CD14-positive monocyte (primary cell): ENCODE results near the gene CCNO. TPM values are rescaled to one million over a fixed set of nuclear protein-coding genes. Genes with fewer than 3 reads are reported as not detected.

ENCODE experiments used
- DNase-seq, 3 donors: peaks; one replicate each; pipeline ENCODE4 v3.0.0-alpha.2; 2011 to 2022
- H2AFZ ChIP-seq: 2 replicates; pipeline ENCODE4 v1.6.0; 2012; ENCODE audit warnings: mild to moderate bottlenecking, low read depth, low read length, inconsistent platforms; ENCODE audit not compliant: insufficient read depth, poor library complexity, severe bottlenecking
- H3K27ac ChIP-seq, 2 donors: 1 replicate in 1 of 2; 2 replicates in 1 of 2; pipeline ENCODE4 v1.5.1; 2012 to 2013; ENCODE audit warnings: low read length in 2 of 2, control low read depth in 1 of 2, inconsistent platforms in 1 of 2, low read depth in 1 of 2, mild to moderate bottlenecking in 1 of 2
- H3K27me3 ChIP-seq, 2 donors: one replicate each; pipeline versions ENCODE4 v1.6.0 to v1.6.1; 2011 to 2013; ENCODE audit warnings: low read length in 2 of 2; ENCODE audit not compliant: control insufficient read depth in 2 of 2, insufficient read depth in 2 of 2
- H3K36me3 ChIP-seq, 2 donors: replicated peaks in 1 of 2; 1 replicate in 1 of 2; 2 replicates in 1 of 2; pipeline versions ENCODE4 v1.5.1 to v1.6.1; 2012 to 2013; ENCODE audit warnings: low read length in 2 of 2, control low read depth in 1 of 2, inconsistent platforms in 1 of 2, mild to moderate bottlenecking in 1 of 2; ENCODE audit not compliant: insufficient read depth in 2 of 2, control insufficient read depth in 1 of 2
- H3K4me1 ChIP-seq, 2 donors: 1 replicate in 1 of 2; 2 replicates in 1 of 2; pipeline versions ENCODE4 v1.5.1 to v1.6.1; 2012 to 2013; ENCODE audit warnings: low read length in 2 of 2, control low read depth in 1 of 2, inconsistent platforms in 1 of 2, mild to moderate bottlenecking in 1 of 2, moderate library complexity in 1 of 2; ENCODE audit not compliant: insufficient read depth in 2 of 2, control insufficient read depth in 1 of 2
- H3K4me2 ChIP-seq: replicated peaks from 2 replicates; pipeline ENCODE3; 2012; ENCODE audit warnings: low read length, moderate library complexity, mild to moderate bottlenecking; ENCODE audit not compliant: poor library complexity, severe bottlenecking; ENCODE audit errors: extremely low read depth
- H3K4me3 ChIP-seq, 3 experiments: fragments of 200-600 bp in 1 of 3; sonication (generic) in 1 of 3; replicated peaks in 1 of 3; 1 replicate in 2 of 3; 2 replicates in 1 of 3; pipeline ENCODE4 v1.5.1; 2011 to 2013; ENCODE audit warnings: low read length in 3 of 3, mild to moderate bottlenecking in 3 of 3, control low read depth in 2 of 3, low read depth in 2 of 3, inconsistent platforms in 1 of 3, moderate library complexity in 1 of 3
- H3K79me2 ChIP-seq: 2 replicates; pipeline ENCODE4 v1.6.0; 2012; ENCODE audit warnings: mild to moderate bottlenecking, control low read depth, inconsistent platforms, low read length, moderate library complexity; ENCODE audit not compliant: insufficient read depth
- H3K9ac ChIP-seq: 2 replicates; pipeline ENCODE4 v1.6.0; 2017; ENCODE audit warnings: low read length, mild to moderate bottlenecking; ENCODE audit not compliant: insufficient read depth, poor library complexity, severe bottlenecking
- H3K9me3 ChIP-seq, 2 donors: replicated peaks in 1 of 2; 1 replicate in 1 of 2; 2 replicates in 1 of 2; pipeline versions ENCODE4 v1.5.1 to v1.6.1; 2012 to 2013; ENCODE audit warnings: low read length in 2 of 2, control low read depth in 1 of 2; ENCODE audit not compliant: control insufficient read depth in 1 of 2, insufficient read depth in 1 of 2
- H4K20me1 ChIP-seq: 2 replicates; pipeline ENCODE4 v1.6.0; 2012; ENCODE audit warnings: mild to moderate bottlenecking, low read length, control low read depth, moderate library complexity; ENCODE audit not compliant: insufficient read depth
- H3K27ac Mint-ChIP-seq, 7 donors: one replicate each; pipeline ENCODE4 v1.8.0; 2020; ENCODE audit warnings: mild to moderate bottlenecking in 7 of 7, mixed read lengths in 7 of 7, moderate library complexity in 6 of 7, inconsistent platforms in 2 of 7
- H3K27me3 Mint-ChIP-seq, 3 donors: one replicate each; pipeline ENCODE4 v1.8.0; 2021 to 2022; ENCODE audit warnings: low read depth in 3 of 3, mild to moderate bottlenecking in 3 of 3, mixed read lengths in 3 of 3, moderate library complexity in 3 of 3, inconsistent platforms in 1 of 3
- H3K36me3 Mint-ChIP-seq, 2 donors: one replicate each; pipeline ENCODE4 v1.8.0; 2020; ENCODE audit warnings: mixed read lengths in 2 of 2, inconsistent platforms in 1 of 2, mild to moderate bottlenecking in 1 of 2
- H3K4me1 Mint-ChIP-seq: one replicate; pipeline ENCODE4 v1.8.0; 2020; ENCODE audit warnings: mild to moderate bottlenecking, mixed read lengths
- H3K4me3 Mint-ChIP-seq, 2 donors: one replicate each; pipeline ENCODE4 v1.8.0; 2020; ENCODE audit warnings: mild to moderate bottlenecking in 2 of 2, mixed read lengths in 2 of 2, moderate library complexity in 1 of 2
- H3K9me3 Mint-ChIP-seq, 7 donors: one replicate each; pipeline ENCODE4 v1.8.0; 2020 to 2022; ENCODE audit warnings: mixed read lengths in 7 of 7, mild to moderate bottlenecking in 6 of 7, moderate library complexity in 6 of 7, inconsistent platforms in 2 of 7
- WGBS: methylation state at CpG from one replicate; pipeline ENCODE4 v1.1.5; 2013; ENCODE audit warnings: missing lambda C conversion rate; ENCODE audit not compliant: insufficient coverage; 5-methylcytosine and 5-hydroxymethylcytosine counted together
- intact Hi-C, 2 donors: fragments of 100-400 bp; cut with micrococcal nuclease; formaldehyde crosslinking; loops; one replicate each; pipeline versions ENCODE4 v1.15.0 to v1.15.1; 2023
- polyA plus RNA-seq, 3 donors: library from polyadenylated mRNA; depleted of rRNA in 1 of 3; unstranded in 2 of 3; stranded (reverse) in 1 of 3; fragments of 300-500 nt in 2 of 3; fragments of >200 nt in 1 of 3; fragmentation: Illumina TruSeq in 2 of 3; gene quantifications; 1 replicate in 2 of 3; 2 replicates in 1 of 3; pipeline ENCODE4 v1.2.3, GENCODE V29; 2012 to 2021
- TF ChIP-seq, protein P1 (sequence below): fragments of 200-600 bp; IDR thresholded peaks from one replicate; pipeline ENCODE4 v1.8.0; 2022; ENCODE audit warnings: antibody characterized with exemption, mild to moderate bottlenecking

The CCNO gene
- polyA plus RNA-seq, 3 donors: 0.05 TPM; not detected in 2

DNA sequence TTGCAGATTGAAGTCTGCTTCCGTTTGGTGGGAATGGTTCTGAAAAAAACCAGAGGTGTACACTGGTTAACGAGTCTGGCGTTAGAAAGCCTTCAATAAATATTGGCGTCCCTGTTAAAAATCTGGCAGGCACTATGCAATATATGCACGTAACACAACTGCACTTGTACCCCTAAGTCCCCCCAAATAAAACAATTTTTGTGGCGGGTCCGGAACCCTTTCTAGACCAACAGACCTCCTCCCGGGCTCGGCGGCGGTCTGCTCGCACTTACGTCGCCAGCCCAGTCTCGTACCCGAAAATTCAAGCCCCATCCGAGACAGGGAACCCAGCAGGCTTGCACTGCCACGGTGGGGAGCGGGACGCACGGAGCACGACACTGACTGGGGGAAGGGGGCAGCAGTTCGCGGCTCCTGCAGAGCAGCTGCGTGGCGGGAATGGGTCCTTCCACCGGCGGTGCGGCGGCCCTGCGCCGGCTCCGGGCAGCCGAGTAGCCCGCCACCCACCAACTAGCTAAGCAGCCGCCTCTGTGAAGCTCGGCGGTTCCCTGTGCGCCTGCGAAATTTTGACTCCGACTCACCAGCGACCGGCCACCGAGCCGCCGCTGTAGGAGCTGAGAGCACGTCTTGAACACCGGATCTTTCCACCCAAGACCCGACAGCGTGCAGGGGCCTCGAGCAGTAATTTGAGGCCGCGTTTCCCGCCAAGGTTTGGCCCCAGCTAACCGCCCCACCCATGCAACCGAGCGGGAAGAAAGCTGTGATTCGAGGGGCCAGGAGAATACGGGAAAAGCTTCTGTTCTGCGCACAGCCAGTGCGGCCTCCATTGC, 10.2 kb downstream of the CCNO start:
- Histone ChIP-seq H2AFZ (peak overlapping the region; percentile 67), H3K9ac (no peak overlapping the region), H3K79me2 (no peaks in the 10 kb centered on the region), H4K20me1 (no peaks in the 10 kb centered on the region), H3K27me3 (peaks cover 92 to 99% of the 10 kb centered on the region in 2 donors), H3K27ac (no peak overlapping the region), H3K36me3 (no peaks in the 10 kb centered on the region), H3K4me1 (peaks cover 21 to 41% of the 10 kb centered on the region in 2 donors), H3K4me2 (peak overlapping the region; percentile 63), H3K4me3 (peak overlapping the region in 1 of 3 experiments; percentile 56), H3K9me3 (peaks cover 0 to 60% of the 10 kb centered on the region in 2 donors)
- WGBS: 3% methylated on average over 61 of the region's 61 CpGs
- Mint-ChIP-seq H3K4me3 (peak overlapping the region; percentile 27 to 86), H3K36me3 (peaks cover 4 to 6% of the 10 kb centered on the region in 2 donors), H3K27ac (no peak overlapping the region), H3K27me3 (peaks cover 94 to 99% (median 95%) of the 10 kb centered on the region in 3 donors), H3K9me3 (peaks cover 0 to 28% (median 15%) of the 10 kb centered on the region in 7 donors), H3K4me1 (peaks cover 44% of the 10 kb centered on the region)
- no peak for DNase-seq
- intact Hi-C loops: no loop called here
- TF ChIP-seq, protein P1, sequence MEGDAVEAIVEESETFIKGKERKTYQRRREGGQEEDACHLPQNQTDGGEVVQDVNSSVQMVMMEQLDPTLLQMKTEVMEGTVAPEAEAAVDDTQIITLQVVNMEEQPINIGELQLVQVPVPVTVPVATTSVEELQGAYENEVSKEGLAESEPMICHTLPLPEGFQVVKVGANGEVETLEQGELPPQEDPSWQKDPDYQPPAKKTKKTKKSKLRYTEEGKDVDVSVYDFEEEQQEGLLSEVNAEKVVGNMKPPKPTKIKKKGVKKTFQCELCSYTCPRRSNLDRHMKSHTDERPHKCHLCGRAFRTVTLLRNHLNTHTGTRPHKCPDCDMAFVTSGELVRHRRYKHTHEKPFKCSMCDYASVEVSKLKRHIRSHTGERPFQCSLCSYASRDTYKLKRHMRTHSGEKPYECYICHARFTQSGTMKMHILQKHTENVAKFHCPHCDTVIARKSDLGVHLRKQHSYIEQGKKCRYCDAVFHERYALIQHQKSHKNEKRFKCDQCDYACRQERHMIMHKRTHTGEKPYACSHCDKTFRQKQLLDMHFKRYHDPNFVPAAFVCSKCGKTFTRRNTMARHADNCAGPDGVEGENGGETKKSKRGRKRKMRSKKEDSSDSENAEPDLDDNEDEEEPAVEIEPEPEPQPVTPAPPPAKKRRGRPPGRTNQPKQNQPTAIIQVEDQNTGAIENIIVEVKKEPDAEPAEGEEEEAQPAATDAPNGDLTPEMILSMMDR: no peak

DNA sequence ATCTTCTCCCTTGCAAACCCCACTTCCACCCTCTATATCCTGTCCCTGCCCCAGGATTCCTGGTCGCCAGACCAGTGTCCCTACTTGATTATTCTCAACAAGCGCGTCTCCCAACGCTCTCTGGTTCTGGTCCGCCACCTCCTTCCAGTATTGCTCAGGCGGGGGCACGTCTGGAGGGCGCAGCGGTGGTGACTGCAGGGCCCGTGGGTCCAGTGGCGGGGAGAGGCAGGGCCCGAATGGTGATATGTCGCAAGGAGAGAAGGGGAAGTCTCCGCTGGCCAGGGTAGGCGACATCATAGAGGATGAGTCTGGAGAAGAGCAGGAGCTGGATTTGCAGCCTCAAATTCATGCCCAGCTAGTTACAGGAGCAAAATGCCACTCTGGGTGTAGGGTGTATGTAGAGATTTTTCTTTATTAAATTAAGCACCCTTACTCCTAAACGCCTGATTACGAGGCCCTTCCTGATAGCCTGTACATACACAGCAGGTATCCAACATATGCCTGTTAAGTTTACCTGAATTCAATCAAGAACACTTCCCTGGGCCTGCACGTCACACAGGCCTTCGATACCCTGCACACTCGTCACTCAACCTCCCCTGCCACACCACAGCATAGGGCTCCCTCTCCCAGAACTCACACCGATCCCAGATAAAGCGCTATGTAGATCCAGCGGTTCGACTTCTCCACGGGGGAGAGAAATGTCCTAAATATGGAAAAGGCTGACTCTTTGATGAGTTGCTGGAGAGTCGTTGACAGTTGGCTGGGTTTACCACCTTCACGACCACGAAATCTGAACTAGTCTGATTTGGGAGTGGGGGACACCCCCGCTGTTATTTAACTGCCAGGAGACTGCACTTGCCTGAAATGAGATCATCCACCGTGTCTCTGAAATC, 11.1 kb downstream of the CCNO start:
- intact Hi-C loops: no loop called here
- no peaks in the 10 kb centered on the region for H3K36me3 ChIP-seq
- Mint-ChIP-seq H3K27ac (no peak overlapping the region), H3K4me3 (peak overlapping the region in 1 of 2 donors; percentile 86), H3K4me1 (peaks cover 37% of the 10 kb centered on the region), H3K27me3 (peaks cover 93 to 99% (median 95%) of the 10 kb centered on the region in 3 donors), H3K36me3 (peaks cover 2 to 6% of the 10 kb centered on the region in 2 donors), H3K9me3 (peaks cover 0 to 28% (median 14%) of the 10 kb centered on the region in 7 donors)
- TF ChIP-seq, protein P1: no peak
- peaks cover 21 to 38% of the 10 kb centered on the region in 2 donors for H3K4me1 ChIP-seq
- no peaks in the 10 kb centered on the region for H4K20me1 ChIP-seq
- no peak overlapping the region for H3K9ac ChIP-seq
- no peaks in the 10 kb centered on the region for H3K79me2 ChIP-seq
- H3K27me3 ChIP-seq: peaks cover 88 to 99% of the 10 kb centered on the region in 2 donors
- 11% methylated on average over 17 of the region's 30 CpGs for WGBS
- DNase-seq: peak in 2 of 3 donors; percentile 16 to 34
- no peak overlapping the region for H3K4me3 ChIP-seq
- peak overlapping the region; percentile 63 for H3K4me2 ChIP-seq
- H3K9me3 ChIP-seq: peaks cover 0 to 58% of the 10 kb centered on the region in 2 donors
- H3K27ac ChIP-seq: no peak overlapping the region
- no peak overlapping the region for H2AFZ ChIP-seq
